Measurements from ENCODE around the gene NUCKS1.

Gene NUCKS1

GRCh38 chr1:205769641-205770365 is 19.8 kb upstream of the NUCKS1 start:
- DNase-seq: no peak

GRCh38 chr1:205767248-205767647 is 17.3 kb upstream of the NUCKS1 start:
- DNase-seq: no peak

GRCh38 chr1:205766570-205766969 is 16.6 kb upstream of the NUCKS1 start:
- DNase-seq: no peak

- no peak for DNase-seq
Observed at GRCh38 chr1:205766038-205766437, 16.1 kb upstream of the NUCKS1 start.

GRCh38 chr1:205764578-205764977 is 14.6 kb upstream of the NUCKS1 start:
- no peak for DNase-seq

GRCh38 chr1:205763980-205764379 is 14.0 kb upstream of the NUCKS1 start:
- no peak for DNase-seq

GRCh38 chr1:205760606-205761005 is 10.6 kb upstream of the NUCKS1 start:
- DNase-seq: no peak

- no peak for DNase-seq
Observed at GRCh38 chr1:205756552-205756951, 6.6 kb upstream of the NUCKS1 start.

- DNase-seq: no peak
Observed at GRCh38 chr1:205754857-205755256, 4.9 kb upstream of the NUCKS1 start.

GRCh38 chr1:205751036-205751651 is 1.2 kb upstream of the NUCKS1 start:
- DNase-seq: no peak

- peak; percentile 97 for DNase-seq
Observed at GRCh38 chr1:205749234-205750137, 496 bp downstream of the NUCKS1 start.

- peak; percentile 50 for DNase-seq
Observed at GRCh38 chr1:205748403-205749233, 1.4 kb downstream of the NUCKS1 start.

GRCh38 chr1:205746757-205747412 is 3.1 kb downstream of the NUCKS1 start:
- no peak for DNase-seq

GRCh38 chr1:205744403-205744802 is 5.6 kb downstream of the NUCKS1 start:
- no peak for DNase-seq

GRCh38 chr1:205743977-205744376 is 6.0 kb downstream of the NUCKS1 start:
- DNase-seq: no peak

- DNase-seq: no peak
Observed at GRCh38 chr1:205741681-205742080, 8.3 kb downstream of the NUCKS1 start.

GRCh38 chr1:205739348-205740160 is 10.4 kb downstream of the NUCKS1 start:
- no peak for DNase-seq

- no peak for DNase-seq
Observed at GRCh38 chr1:205735218-205735617, 14.8 kb downstream of the NUCKS1 start.

- DNase-seq: no peak
Observed at GRCh38 chr1:205733438-205734175, 16.4 kb downstream of the NUCKS1 start.

GRCh38 chr1:205729945-205730610 is 19.9 kb downstream of the NUCKS1 start:
- DNase-seq: no peak

Measured in activated naive CD4-positive, alpha-beta T cell treated with Interleukin-2 at 50 U/mL for 16 hours (primary cell).